Lower leg skin (tissue), 3 donors: ENCODE data around the gene PCNX4.

Experiments used
- CTCF ChIP-seq, 3 donors: fragments of 450-650 bp; IDR thresholded peaks; one replicate each; pipeline ENCODE4 v1.5.1; 2016; ENCODE audit warnings: antibody characterized with exemption in 3 of 3, mild to moderate bottlenecking in 3 of 3, moderate library complexity in 2 of 3
- POLR2A ChIP-seq, 2 donors: fragments of 450-650 bp; IDR thresholded peaks; one replicate each; pipeline ENCODE4 v1.6.1; 2016 to 2017; ENCODE audit warnings: antibody characterized with exemption in 2 of 2, mild to moderate bottlenecking in 1 of 2, moderate library complexity in 1 of 2

DNA sequence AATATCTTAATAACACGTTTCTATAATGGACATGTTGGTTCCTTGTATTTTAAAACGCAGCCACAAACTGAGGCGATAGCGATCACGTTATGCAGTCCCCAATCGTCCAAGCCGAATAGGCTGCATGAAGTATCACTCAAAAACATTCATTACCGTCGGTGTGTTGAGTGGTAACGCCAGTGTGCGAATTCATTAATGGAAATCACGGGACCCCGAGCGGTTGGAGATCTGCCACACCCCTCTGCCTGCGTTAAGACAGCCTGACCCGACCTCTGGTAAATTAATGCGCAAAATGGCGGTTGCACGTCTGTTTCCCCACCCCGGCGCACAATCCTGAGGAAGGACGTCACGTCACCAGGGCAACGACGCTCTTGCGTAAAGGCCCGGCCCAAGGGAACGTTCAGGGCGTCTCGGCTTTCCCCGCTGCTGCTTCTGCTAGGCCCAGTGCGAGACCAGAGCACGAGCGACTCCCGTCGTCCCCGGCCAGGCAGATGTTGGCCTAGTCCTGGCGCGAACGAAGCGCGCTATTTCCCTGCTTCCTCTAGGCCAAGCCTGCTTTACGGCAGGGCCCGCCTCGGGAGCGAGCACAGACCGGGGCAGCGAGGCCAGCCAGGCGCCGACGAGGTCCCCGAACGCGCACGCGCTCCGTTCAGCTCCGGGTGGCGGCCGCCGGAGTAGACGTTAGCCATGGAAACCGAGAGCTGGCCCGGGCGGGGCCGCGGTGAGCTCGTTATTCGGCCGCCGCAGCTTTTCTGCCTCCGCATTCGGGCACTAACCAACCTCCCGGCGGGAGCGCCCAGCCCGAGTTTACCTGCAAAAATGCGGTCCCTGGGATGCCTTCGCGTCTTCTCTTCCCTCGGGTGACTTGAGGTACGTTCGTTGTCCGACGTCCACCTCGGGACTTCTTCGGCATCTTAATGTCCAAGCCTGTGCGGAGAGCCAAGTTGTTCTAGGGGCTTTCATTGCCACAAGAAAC lies at the start of gene PCNX4:
- no peak for TF ChIP-seq POLR2A (IDR thresholded peaks at IDR 0.05)
- TF ChIP-seq CTCF (IDR thresholded peaks at IDR 0.05): no peak
